Measurements from ENCODE around the gene SYS1. TPM values are rescaled to one million over a fixed set of nuclear protein-coding genes. Genes with fewer than 3 reads are reported as not detected.

Gene SYS1
- total RNA-seq, 1 donor from 2014 or later = 25.2 TPM

DNA sequence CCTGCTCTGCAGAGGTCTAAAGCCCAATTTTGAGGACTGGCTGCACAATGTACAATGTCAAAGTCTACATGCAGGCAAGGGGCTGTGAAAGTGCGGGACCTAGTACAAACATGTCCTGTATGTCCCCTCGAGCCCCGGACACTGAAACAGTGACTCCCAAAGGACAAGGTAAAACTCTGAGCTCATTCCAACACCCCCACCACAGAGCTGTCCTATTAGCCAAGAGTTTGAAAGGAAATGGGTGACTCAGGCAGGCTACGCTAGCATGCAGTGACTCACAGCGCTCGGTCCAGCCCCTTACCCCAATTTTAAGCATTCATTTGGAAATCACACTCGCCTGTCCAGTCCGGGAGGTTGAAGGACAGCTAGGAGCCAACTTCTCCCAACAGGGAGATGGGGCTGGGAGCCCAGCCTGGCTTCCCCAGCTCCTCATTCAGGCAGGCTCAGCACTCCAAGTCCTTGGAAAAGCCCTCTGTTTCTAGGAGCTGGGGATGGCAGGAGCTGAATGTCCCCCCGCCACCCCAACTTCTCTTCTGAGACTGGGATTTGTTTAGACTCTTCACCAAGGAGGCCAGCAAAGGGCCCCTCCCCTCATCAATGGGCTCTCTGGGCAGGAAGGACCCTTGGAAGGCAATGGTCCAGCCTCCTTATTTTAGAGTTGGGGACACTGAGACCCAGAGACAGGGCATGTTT is 18.6 kb upstream of the SYS1 start:
- Histone ChIP-seq H3K4me1 (ENCODE audit: insufficient read depth, low read length) (peaks cover 71% of the 10 kb centered on the region), H3K27ac (ENCODE audit: low read depth, low read length) (peak overlapping the region; percentile 93)
- DNase-seq (ENCODE audit: low read depth) = peak; percentile 90

GRCh38 chr20:45345104-45345936 is 17.6 kb upstream of the SYS1 start:
- Mint-ChIP-seq H3K27me3 (ENCODE audit: low read depth, unreplicated experiment) (no peaks in the 10 kb centered on the region), H3K4me3 (ENCODE audit: unreplicated experiment) (peak overlapping the region; percentile 97), H3K27ac (ENCODE audit: unreplicated experiment) (peak overlapping the region; percentile 89), H3K9me3 (ENCODE audit: unreplicated experiment) (no peaks in the 10 kb centered on the region), H3K36me3 (ENCODE audit: low read depth, unreplicated experiment) (peaks cover 1% of the 10 kb centered on the region), H3K4me1 (ENCODE audit: low read depth, unreplicated experiment) (peaks cover 62% of the 10 kb centered on the region)
- no peak overlapping the region for H2AFZ ChIP-seq (ENCODE audit: low read depth, low read length)
- peak overlapping the region; percentile 95 for H3K4me2 ChIP-seq (ENCODE audit: low read length)
- no peak for TF ChIP-seq EZH2 (IDR thresholded peaks at IDR 0.05; ENCODE audit: insufficient read depth, low read length)
- TF ChIP-seq, protein P1, sequence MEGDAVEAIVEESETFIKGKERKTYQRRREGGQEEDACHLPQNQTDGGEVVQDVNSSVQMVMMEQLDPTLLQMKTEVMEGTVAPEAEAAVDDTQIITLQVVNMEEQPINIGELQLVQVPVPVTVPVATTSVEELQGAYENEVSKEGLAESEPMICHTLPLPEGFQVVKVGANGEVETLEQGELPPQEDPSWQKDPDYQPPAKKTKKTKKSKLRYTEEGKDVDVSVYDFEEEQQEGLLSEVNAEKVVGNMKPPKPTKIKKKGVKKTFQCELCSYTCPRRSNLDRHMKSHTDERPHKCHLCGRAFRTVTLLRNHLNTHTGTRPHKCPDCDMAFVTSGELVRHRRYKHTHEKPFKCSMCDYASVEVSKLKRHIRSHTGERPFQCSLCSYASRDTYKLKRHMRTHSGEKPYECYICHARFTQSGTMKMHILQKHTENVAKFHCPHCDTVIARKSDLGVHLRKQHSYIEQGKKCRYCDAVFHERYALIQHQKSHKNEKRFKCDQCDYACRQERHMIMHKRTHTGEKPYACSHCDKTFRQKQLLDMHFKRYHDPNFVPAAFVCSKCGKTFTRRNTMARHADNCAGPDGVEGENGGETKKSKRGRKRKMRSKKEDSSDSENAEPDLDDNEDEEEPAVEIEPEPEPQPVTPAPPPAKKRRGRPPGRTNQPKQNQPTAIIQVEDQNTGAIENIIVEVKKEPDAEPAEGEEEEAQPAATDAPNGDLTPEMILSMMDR (IDR thresholded peaks at IDR 0.05; ENCODE audit: insufficient read depth, low read depth, low read length) = no peak
- DNase-seq (ENCODE audit: low read depth) = no peak
- H3K4me1 ChIP-seq (ENCODE audit: insufficient read depth, low read length) = peaks cover 69% of the 10 kb centered on the region
- peak overlapping the region; percentile 93 for H3K27ac ChIP-seq (ENCODE audit: low read depth, low read length)
- no peak for FAIRE-seq
- H4K20me1 ChIP-seq (ENCODE audit: insufficient read depth, low read length) = peaks cover 50% of the 10 kb centered on the region
- H3K79me2 ChIP-seq (ENCODE audit: insufficient read depth, low read length) = peaks cover 78% of the 10 kb centered on the region
- H3K36me3 ChIP-seq (ENCODE audit: insufficient read depth, low read length) = peaks cover 1% of the 10 kb centered on the region
- H3K4me3 ChIP-seq (ENCODE audit: insufficient read depth, low read depth, low read length) = peak overlapping the region; percentile 92
- H3K9ac ChIP-seq (ENCODE audit: low read length) = peak overlapping the region; percentile 99
- no peaks in the 10 kb centered on the region for H3K27me3 ChIP-seq (ENCODE audit: insufficient read depth, low read length)
- H3K9me3 ChIP-seq (ENCODE audit: insufficient read depth, low read depth, low read length) = no peaks in the 10 kb centered on the region

More for the DNA sequence above, 18.6 kb upstream of the SYS1 start:
- H3K4me3 ChIP-seq (ENCODE audit: insufficient read depth, low read depth, low read length) = peak overlapping the region; percentile 43
- H3K27ac Mint-ChIP-seq (ENCODE audit: unreplicated experiment) = peak overlapping the region; percentile 89
- TF ChIP-seq EZH2 (IDR thresholded peaks at IDR 0.05; ENCODE audit: insufficient read depth, low read length) = no peak
- H3K4me3 Mint-ChIP-seq (ENCODE audit: unreplicated experiment) = peak overlapping the region; percentile 73
- peak overlapping the region; percentile 95 for H3K4me2 ChIP-seq (ENCODE audit: low read length)
- no peaks in the 10 kb centered on the region for H3K27me3 ChIP-seq (ENCODE audit: insufficient read depth, low read length)
- no peak for FAIRE-seq
- H3K4me1 Mint-ChIP-seq (ENCODE audit: low read depth, unreplicated experiment) = peaks cover 64% of the 10 kb centered on the region
- peaks cover 53% of the 10 kb centered on the region for H4K20me1 ChIP-seq (ENCODE audit: insufficient read depth, low read length)
- H3K79me2 ChIP-seq (ENCODE audit: insufficient read depth, low read length) = peaks cover 88% of the 10 kb centered on the region
- peaks cover 4% of the 10 kb centered on the region for H3K36me3 Mint-ChIP-seq (ENCODE audit: low read depth, unreplicated experiment)
- no peak overlapping the region for H2AFZ ChIP-seq (ENCODE audit: low read depth, low read length)
- peak overlapping the region; percentile 99 for H3K9ac ChIP-seq (ENCODE audit: low read length)
- H3K36me3 ChIP-seq (ENCODE audit: insufficient read depth, low read length) = peaks cover 8% of the 10 kb centered on the region
- H3K9me3 ChIP-seq (ENCODE audit: insufficient read depth, low read depth, low read length) = no peaks in the 10 kb centered on the region
- no peaks in the 10 kb centered on the region for H3K27me3 Mint-ChIP-seq (ENCODE audit: low read depth, unreplicated experiment)
- H3K9me3 Mint-ChIP-seq (ENCODE audit: unreplicated experiment) = no peaks in the 10 kb centered on the region

- Histone ChIP-seq H3K36me3 (ENCODE audit: insufficient read depth, low read length) (no peaks in the 10 kb centered on the region), H3K4me1 (ENCODE audit: insufficient read depth, low read length) (peaks cover 60% of the 10 kb centered on the region), H3K4me2 (ENCODE audit: low read length) (peak overlapping the region; percentile 95), H3K79me2 (ENCODE audit: insufficient read depth, low read length) (peaks cover 68% of the 10 kb centered on the region), H3K27ac (ENCODE audit: low read depth, low read length) (peak overlapping the region; percentile 90), H3K4me3 (ENCODE audit: insufficient read depth, low read depth, low read length) (peak overlapping the region; percentile 92), H3K9ac (ENCODE audit: low read length) (peak overlapping the region; percentile 99), H3K27me3 (ENCODE audit: insufficient read depth, low read length) (no peaks in the 10 kb centered on the region), H3K9me3 (ENCODE audit: insufficient read depth, low read depth, low read length) (no peaks in the 10 kb centered on the region), H2AFZ (ENCODE audit: low read depth, low read length) (no peak overlapping the region), H4K20me1 (ENCODE audit: insufficient read depth, low read length) (peaks cover 42% of the 10 kb centered on the region)
- H3K27me3 Mint-ChIP-seq (ENCODE audit: low read depth, unreplicated experiment) = no peaks in the 10 kb centered on the region
- DNase-seq (ENCODE audit: low read depth) = no peak
- H3K36me3 Mint-ChIP-seq (ENCODE audit: low read depth, unreplicated experiment) = no peaks in the 10 kb centered on the region
- no peak for FAIRE-seq
- no peaks in the 10 kb centered on the region for H3K9me3 Mint-ChIP-seq (ENCODE audit: unreplicated experiment)
- peak overlapping the region; percentile 6 for H3K27ac Mint-ChIP-seq (ENCODE audit: unreplicated experiment)
- H3K4me3 Mint-ChIP-seq (ENCODE audit: unreplicated experiment) = peak overlapping the region; percentile 97
- TF ChIP-seq EZH2 (IDR thresholded peaks at IDR 0.05; ENCODE audit: insufficient read depth, low read length) = no peak
- TF ChIP-seq, protein P1 (IDR thresholded peaks at IDR 0.05; ENCODE audit: insufficient read depth, low read depth, low read length) = no peak
- H3K4me1 Mint-ChIP-seq (ENCODE audit: low read depth, unreplicated experiment) = peaks cover 53% of the 10 kb centered on the region
Measured at GRCh38 chr20:45346291-45346718, 16.7 kb upstream of the SYS1 start.
